Raji (cell line): ENCODE results near the gene TTC39A.

Experiments
- POLR2A ChIP-seq: IDR thresholded peaks from 2 replicates; pipeline ENCODE4 v1.6.1; 2011; ENCODE audit warnings: low read depth, low read length, control low read depth; ENCODE audit not compliant: insufficient read depth

The TTC39A gene

DNA sequence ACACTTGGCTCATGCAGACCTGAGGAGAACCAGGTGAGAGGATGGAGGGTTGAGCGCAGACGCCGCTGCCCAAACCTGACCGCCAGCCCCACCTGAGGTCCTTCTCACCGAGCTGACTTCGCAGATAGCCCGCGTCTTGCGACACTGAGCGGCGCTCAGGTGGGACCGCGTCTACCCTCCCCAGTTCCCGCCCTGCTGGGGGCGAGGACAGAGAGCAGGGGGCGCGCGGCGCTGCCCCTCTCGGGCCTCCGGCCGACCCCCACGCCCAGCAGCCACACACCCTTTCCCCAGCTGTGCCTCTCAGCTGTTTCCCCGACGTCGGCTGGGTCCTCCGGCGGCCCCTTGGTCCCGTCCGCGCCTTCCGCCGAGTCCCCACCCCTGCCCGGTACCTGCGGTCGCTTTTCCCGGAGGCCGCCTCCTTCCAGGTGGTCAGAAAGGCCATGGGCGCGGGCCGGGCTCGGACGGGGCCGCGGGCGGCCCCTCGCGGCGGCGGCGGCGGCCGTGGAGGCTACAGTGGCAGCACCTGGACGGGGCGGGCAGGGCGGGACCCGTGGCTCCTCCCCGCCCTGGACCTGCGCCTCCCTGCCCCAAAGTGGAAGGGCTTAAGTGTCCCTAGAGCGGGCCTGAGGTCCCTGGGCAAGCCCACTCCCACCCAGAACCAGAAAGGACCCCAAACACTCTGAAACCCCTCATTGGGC lies 14.4 kb upstream of the TTC39A start:
- no peak for TF ChIP-seq POLR2A

DNA sequence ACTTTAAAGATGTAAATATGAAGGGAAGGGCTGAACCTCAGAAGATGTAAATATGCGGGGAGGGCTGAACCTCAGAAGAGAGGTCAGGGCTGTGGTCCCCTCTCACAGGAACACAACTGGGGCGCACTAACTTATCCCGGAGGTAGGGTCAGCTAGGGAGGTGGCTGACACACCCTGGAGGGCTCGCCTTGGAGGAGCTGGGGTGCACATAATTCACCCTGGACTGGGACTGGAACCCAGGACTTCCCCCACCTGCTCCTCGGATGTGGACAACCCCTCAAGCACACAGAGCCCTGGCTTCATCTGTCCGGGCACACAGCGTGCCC lies 13.9 kb upstream of the TTC39A start:
- TF ChIP-seq POLR2A: no peak

DNA sequence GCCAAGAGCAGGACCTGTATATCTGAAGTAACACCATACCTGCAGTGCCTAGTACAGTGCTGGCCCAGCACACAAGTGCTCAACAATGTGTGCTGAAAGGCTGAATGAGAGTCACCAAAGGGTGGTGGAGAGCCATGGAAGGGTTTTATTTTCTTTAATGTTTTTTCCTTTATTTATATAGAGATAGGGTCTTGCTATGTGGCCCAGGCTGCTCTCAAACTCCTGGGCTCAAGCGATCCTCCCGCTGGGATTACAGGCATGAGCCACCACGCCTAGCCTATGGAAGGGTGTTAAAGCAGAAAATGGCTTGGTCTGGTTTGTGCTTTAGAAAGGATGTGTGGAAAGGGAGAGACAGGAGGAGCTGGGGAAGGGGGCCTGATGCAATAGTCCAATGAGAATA lies 13.3 kb upstream of the TTC39A start:
- TF ChIP-seq POLR2A: no peak

DNA sequence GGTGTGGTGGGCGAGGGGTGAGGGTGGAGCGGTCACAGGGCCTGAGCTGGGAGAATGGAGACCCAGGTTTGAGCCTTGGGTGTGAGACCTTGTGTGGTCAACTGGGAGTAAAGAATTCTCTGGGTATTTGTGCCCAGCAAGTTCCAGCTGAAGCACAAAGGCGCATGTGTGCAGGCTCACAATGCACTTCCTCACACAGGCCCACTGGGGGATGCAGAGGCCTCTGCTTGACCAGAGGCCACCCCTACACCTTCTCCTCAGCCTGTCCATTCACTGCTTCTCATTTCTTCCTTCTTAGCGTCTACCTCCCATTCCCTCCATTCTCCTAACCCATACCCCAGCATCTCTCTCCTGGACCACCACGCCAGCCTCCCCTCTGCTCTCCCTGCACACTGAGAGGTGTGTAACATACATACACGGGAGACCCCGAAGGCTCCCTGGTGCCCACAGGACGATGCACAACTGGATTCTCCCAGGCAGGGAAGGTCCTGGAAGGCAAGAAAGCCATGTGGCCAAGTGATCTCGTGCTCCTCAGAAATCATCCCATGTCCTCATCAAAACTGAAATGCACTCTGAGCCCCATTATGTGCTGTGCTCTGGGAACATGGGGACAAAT lies 12.3 kb upstream of the TTC39A start:
- TF ChIP-seq POLR2A: no peak

DNA sequence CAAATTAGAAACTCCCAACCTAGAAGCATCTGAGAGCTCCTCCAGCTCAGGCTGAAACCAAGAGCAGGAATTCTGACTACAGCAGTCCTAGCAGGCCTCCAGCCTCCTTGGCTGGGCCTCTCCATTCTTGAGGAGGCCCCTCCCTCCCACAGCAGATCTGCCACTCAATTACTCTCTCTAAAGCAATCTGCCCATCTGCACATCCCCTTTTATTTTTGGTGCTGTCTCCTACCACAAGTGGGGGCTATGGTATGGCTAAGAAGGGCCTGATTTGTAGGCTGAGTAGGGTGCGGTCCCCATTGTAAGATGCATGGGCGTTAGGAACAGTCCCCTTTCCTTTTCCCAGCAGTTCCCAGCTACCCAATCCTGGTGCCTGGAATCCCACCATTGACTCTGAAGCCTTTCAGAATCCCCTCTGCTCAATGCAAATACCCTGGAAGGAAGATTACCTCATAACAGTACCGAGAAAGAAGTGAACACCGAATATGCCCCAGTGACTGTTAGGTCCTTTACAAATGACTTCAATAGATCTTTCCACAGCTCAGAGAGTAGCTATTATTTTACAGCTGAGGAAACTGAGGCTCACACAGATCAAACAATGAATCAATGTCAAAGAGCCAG lies 11.6 kb upstream of the TTC39A start:
- no peak for TF ChIP-seq POLR2A

DNA sequence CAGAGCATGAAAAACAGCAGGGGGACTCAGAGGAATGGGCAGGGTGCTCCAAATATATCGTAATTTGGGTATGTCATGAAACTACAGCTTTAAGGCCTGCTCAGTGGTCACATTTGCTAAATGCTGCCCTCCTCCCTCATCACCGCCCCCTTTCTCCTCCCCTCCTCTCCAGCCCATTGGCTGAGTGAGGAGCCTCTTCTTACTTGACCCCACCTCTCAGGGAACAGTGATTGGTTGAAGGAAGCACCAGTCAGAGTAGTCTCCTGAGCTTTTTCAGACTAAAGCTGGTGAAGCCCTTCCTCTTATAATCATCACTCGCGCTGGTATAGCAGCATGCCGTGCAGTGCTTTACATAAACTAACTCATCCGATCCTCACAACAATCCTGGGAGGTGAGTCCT lies 10.0 kb upstream of the TTC39A start:
- no peak for TF ChIP-seq POLR2A

DNA sequence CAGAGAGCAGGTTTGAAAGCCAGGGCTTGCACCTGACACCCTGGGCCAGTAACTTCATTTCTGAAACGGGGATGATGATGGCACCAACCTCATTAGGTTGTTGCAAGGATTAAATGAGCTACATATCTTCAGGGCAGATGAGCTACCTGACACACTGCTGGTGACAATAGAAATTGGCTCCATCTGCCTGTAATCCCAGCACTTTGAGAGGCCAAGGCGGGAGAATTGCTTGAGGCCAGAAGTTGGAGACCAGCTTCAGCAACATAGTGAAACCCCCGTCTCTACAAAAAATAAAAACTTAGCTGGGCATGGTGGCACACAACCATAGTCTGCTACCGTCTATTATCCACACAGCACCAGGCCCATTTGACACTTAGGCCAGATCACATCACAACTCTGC lies 6.3 kb upstream of the TTC39A start:
- TF ChIP-seq POLR2A: no peak

DNA sequence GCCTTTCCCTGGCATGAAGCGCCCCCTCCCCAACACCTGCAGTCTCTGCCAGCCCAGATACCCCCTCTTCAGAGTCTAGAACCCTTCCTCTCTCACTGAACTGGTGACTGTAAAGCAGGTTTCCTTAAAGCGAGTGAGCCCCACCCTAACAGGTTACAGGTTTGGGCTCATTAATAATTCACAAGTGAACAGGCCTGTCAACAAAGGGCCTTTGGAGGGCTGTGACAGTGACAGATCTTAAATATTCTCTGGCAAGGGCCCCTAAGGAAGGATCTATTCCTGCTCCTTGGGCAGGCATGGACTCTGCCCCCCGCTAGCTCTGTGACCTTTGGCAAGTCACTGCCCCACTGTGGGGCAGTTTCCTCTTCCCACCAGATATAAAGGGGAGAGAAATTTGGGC lies 5.6 kb upstream of the TTC39A start:
- no peak for TF ChIP-seq POLR2A

DNA sequence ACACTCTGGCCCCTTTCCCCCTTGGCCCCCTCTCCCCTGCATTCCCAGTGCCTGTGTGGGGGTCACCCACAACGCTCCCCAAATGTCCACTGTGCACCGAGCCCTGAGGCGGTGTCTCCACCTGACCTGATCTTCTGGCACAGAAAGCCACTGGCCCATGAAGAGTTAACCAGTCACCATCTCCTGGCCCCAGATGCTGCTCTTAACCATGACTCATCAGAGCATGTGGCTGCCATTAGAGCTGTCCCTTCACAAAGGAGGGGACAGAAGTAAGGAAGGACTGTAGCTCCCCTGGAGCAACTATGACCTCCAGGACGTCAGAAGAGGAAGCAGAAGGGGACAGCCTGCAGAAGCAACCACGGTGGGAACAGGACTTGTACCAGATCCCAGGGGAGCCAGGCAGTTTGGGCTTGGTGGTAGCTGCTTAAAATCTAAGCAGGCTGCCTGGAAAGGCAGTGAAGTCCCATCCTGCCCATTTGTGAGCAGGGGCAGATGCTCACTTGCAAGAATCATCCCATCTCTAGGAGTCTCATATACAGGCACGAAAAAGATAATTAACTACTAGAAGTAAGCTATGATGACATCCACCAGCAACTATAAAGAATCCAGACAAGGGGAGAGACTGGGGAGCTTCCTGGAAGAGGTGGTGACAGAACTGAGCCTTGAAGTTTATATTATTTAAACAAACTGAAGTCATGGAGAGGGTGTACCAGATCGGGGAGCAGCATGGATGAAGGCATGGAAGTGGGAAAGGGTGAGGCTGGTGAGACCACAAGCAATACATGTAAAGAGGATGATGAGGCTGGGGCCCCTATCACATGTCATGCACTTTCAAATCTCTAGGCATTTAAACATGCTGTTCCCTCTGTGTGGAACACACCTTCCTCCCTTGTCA lies 1.1 kb upstream of the TTC39A start:
- TF ChIP-seq POLR2A: no peak

DNA sequence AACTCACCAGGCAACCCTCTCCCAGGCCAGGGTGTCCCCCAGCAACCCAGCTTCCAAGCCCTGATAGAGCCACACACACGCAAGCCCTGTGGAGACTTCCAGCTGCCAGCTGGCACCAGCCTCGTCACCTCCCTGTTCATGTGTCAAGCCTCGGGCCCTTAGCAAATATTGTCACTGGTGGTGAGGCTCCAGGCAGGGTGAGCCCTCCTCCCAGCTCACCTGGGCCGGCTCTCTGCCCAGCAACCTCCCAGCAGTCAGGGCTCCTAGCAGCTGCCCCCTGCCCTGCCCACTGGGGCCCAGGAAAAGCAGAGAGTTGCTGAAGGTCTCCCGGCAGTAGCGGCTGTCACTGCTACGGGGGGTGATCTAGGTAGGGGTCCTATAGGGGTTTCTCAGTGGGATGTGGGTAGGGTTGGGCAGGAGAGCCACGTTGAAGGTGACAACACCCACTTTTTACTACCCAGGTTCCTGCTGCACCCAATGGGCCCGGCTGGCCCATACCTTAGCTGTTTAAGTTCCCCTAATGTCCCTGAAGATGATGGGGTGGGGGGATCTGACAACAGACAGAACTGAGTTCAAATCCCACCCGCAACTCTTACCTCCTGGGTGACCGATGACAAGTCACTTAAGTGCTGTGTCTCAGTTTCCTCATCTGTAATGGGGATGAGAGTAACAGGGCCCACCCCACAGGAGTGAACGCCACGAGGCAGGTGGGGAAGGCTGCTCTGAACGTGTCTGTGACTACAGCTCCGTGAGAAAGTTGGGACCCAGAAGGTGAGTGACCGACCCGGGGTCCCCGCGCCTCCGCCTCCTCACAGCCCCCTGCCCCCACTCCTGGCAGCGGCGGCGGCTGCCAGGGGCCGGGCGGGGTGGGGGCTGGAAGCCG lies 678 bp downstream of the TTC39A start:
- no peak for TF ChIP-seq POLR2A

DNA sequence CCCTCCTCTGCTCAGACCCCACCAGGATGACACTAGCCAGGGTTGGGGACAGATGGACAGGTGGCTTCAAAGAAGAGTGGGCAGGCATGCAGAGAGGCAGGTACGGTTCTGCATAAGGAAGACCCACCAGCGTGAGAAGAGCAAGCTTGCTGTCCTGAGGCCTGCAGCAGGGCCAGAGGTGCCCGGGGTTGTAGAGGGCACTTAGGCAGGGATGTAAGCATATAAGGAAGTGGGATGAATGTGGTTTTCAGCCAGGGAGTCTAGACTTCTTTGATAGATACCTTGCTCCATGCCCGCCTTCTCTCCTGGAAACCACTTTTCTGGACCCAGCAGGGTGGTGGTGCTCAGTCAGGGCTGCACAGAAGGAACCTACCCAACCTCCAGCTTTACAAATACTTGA lies 1.4 kb downstream of the TTC39A start:
- no peak for TF ChIP-seq POLR2A

DNA sequence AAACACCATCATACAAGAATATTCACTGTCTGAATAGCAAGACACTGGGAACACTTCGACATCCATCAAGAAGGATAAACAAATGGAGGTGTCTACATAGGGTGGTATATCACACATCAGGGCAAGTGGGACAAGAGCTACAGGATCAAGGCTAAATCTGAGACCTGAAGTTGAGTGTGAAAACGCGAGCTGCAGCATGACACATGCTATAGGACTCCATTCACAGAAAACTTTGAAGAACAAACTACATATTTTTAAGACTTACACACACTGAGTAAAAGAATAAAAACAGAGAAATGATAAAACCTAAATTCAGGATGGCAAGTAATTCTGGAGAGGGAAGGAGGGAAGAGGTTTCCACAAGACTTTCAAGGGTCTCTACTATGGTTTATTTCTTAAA lies 2.1 kb downstream of the TTC39A start:
- no peak for TF ChIP-seq POLR2A

DNA sequence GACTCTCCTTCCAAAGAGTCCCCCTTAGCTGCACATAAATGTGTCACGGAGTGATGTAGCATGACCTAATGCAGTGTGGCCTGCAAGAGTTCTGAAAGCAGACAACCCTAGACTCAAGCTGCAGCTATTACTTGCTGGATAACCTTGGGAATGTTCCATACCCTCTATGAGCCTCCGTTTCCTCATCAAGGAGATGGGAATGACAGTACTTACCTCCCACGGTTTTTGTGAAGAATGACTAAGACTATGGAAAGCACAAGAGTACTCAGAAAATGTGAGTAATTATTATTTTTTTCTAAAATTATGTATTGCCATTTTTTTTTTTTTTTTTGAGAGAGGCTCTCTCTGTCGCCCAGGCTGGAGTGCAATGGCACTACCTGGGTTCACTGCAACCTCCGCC lies 3.0 kb downstream of the TTC39A start:
- no peak for TF ChIP-seq POLR2A

DNA sequence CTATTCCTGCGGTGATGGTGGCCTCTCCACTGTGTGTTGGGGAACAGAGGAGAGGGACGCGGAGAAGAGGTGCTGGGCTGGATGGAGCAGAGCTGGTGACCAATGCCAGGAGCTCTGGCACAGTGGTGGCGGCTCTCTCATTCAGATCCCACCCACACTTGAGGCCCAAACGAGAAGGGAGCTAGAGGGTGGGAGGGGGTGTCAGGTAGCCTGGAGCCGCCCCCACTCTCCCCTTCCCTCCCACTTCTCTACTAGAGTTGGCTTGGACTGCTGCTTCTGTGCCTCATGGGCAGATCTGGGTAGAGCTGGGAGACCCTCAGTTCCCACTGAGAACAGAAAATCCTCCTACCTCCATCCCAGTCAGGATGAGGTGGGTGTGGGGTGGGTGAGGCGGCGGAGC lies 3.5 kb downstream of the TTC39A start:
- TF ChIP-seq POLR2A: no peak

DNA sequence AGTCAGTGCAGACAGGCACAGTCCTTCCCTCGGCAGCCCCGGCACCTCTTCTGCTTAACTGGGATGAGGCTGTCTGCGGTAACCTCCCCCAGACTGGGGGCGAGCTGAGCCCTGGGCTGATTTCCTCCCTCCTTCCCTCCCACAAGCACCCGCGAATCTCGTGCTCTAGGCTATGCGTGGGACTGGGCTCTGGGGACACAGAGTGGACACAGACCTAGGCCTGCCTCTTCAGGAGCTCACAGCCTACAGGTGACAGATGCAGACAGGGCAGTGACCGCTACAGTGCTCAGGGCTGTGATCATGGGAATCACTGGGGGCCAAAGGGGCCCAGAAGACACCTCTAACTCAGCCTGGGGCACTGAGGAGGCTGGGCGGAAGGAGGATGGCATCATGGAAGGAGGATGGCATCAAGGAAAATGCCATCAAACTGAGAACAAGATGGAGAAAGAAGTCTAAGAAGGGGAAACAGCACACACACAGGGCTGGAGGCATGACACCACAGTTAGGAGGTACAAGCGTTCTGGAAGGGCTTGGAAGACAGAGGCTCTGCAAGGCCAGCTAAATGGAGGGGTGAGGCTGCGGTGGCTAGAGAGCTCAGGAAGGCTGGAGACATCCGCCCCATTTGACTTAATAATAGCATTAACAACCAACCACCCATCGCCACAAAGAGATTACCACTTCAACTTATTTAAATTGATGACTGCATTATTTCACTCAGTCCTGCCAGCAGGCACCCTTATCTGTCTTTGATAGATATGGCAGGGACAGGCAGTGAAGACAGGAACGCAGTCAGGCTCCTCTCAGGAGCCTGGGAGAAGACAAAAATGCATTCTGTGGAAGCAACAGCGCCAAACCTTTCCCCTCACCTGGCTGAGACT lies 4.2 kb downstream of the TTC39A start:
- no peak for TF ChIP-seq POLR2A
